H1 (cell line): ENCODE measurements around the gene ALKAL2. TPM values are rescaled to one million over a fixed set of nuclear protein-coding genes. Genes with fewer than 3 reads are reported as not detected.

ENCODE experiments used
- polyA plus RNA-seq, 7 experiments: library from polyadenylated mRNA; depleted of rRNA in 3 of 7; stranded (reverse) in 5 of 7; unstranded in 2 of 7; fragments of >200 nt in 5 of 7; fragments of 200-250 nt in 2 of 7; gene quantifications; 1 replicate in 5 of 7; 2 replicates in 1 of 7; 4 replicates in 1 of 7; pipeline versions ENCODE4 v1.2.1 to v1.2.3, GENCODE V29; 2011 to 2013; ENCODE audit warnings: missing spikeins in 2 of 7, mixed read lengths in 2 of 7
- total RNA-seq: library from RNA; stranded (reverse); fragmentation: NEBNext Ultra II Directional; extraction: Animal tissue kit (Norgen Biotek cat#: 25700); gene quantifications from 2 replicates; pipeline ENCODE4 v1.2.1, GENCODE V29; 2021

Gene ALKAL2
- total and polyA plus RNA-seq, 2 of the 8 experiments (the other 6 are each of a cell fraction or from before 2014, with no cell fraction given) = 4.6 to 11.5 TPM

Other genes with a start within 250 kb of the ALKAL2 start
- 13.2 and 15.4 TPM in 2 replicates for gene FAM110C, start 241.6 kb downstream of the ALKAL2 start, total RNA-seq
- gene FAM110C, start 241.6 kb downstream of the ALKAL2 start, polyA plus RNA-seq (2011; rRNA removed) = 3.4 and 4.8 TPM in 2 replicates
- gene SH3YL1, start 24.1 kb downstream of the ALKAL2 start, total RNA-seq = 31.4 and 37.2 TPM in 2 replicates
- 12.9 and 13.6 TPM in 2 replicates for gene SH3YL1, start 24.1 kb downstream of the ALKAL2 start, polyA plus RNA-seq (2011; rRNA removed)
- gene ACP1, start 23.1 kb downstream of the ALKAL2 start, total RNA-seq = 150 and 155 TPM in 2 replicates
- 78.7 and 115 TPM in 2 replicates for gene ACP1, start 23.1 kb downstream of the ALKAL2 start, polyA plus RNA-seq (2011; rRNA removed)